ENCODE data around the gene SORBS2.

DNA sequence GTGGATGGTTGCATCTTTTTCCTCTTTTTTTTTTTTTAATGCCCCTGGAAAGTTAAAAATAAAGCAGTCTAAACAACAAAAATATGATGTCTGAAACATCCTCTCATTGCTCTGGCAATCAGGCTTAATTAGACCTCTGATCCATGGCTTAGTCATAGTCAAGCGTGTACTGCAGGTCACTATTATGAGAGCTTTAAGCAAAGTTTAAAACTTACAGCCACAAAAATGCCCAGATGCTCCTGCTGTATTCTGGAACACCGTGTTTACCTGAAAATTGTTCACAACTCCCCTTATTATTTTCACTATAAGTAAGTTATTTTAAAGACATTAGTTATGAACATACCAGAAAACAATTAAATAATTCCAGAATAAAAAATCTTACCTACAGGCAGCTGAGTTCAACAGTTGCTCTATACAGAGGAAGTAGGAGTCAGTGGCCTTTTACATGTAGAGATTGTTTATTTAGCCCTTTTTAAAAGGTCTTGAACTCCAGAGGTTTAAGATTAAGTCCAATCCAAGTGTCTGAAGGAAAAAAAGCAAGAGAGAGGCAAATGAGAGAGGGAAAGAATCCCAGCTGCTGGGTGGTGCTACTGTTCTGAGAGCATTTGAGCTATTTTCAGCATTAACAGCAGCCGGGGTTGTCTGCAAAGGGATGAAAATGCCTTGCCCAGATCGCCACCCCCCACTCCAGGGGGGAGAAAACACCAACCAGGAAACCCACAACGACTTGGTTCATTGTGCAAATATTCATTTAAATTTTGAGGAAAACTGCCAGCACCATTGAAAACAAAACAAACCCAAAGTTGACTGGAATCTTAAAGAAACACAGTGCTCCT lies 36.9 kb downstream of the SORBS2 start:
- TF ChIP-seq CTCF (IDR thresholded peaks at IDR 0.05) (no peak), POLR2A (IDR thresholded peaks at IDR 0.05) (no peak)

Data from testis (tissue), 2 donors.